GM18520 (cell line): Measurements from ENCODE around the gene RIF1.

Source experiments
- ATAC-seq: cut with Tn5 transposase; IDR thresholded peaks from one replicate; pipeline ENCODE4 v1.9.1; 2021; ENCODE audit not compliant: unreplicated experiment

RIF1 gene

GRCh38 chr2:151498178-151498577, 88.5 kb downstream of the RIF1 start:
- no peak for ATAC-seq

DNA sequence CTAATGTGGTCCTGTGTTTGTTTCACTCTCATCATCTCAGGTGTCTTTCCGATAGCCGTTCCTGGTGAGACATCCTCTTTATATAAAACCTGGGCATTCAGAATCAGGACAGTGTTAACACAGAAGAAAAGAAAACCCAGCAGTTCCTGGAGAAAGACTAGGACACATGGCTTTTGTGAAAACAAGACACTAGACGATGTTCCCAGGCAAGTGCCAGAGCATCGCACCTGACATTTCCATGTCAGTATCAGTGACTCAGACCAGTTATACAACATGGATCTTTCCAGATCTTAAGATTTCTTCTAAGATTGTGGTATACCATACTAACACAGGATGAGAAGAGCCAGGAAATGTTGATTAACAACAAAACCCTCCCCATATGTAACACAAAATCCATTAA, 96.5 kb downstream of the RIF1 start:
- no peak for ATAC-seq

DNA sequence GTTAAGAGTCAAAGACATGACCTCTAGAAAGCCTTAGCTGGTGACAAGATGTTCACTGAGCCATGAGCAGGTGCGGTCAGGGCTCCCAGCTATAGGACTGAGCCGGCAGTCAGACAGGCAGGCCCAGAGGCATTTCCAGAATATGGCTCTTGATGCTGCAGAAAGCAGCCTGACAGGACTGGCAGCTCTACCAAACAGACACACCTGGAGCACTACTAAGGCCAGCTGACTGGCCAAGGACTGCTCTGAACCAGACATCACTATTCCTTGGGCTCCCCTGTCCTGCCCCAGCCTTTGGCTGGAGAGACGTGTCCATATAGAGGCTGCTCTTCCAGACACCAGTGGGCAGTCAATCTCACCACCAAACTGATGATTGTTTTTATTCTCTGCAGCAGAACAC, 98.8 kb downstream of the RIF1 start:
- ATAC-seq: no peak

DNA sequence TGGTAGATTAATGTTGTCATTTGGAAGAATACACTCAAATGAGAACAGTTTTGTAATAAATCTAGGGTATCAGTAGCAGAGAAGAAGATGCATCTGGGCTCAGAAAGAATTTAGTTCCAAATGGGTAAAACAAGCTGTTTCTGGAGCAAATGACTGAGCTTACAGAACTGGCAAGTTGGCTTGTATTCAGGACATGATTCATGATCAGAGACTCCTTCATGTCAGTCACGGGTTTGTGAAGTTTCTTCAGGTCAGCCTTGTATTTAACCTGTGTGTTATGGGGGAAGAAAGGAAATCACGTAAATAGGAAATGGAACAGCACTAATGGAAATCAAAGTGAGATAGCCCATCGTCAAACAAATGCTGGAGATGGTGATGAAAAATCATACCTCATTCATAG, 109.1 kb downstream of the RIF1 start:
- ATAC-seq: no peak

DNA sequence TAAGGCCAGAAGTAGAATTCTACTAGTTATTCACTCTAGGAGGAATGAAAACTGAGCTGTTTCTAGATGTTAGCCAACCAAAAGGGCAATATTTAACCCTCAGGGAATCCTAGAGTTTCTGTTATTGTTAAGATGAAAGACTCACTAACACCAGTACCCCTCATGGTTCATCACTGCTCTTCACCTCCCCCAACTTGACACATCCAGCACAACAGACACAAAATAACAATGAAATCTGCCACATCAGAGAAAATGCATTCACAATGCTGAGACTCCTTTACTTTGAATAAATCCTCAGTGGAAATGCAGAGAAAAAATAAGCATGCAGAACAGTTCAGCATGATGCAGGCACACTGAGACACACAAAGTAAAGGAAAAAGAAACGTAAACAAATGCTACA, 111.3 kb downstream of the RIF1 start:
- ATAC-seq: no peak

- no peak for ATAC-seq
Measured at GRCh38 chr2:151522556-151522955, 112.9 kb downstream of the RIF1 start.

DNA sequence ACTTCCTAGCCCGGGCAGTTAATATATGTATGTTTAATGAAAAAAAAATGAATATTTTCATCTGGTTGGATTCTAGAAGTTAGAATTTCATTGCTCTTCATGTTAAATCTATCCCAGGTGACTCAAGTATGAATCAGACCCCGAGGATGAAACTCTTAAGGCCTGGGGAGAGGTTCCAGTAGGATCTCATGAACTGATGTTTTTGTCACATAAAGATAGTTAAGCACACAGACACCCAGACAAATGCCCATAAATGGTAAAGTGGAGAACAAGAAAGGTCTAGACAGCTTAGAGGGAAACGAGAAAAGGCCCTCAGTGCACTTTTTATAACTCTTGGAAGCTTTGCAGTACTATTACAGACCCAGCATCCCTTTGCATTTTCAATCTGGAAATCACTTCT, 114.1 kb downstream of the RIF1 start:
- no peak for ATAC-seq

- ATAC-seq: no peak
Measured at GRCh38 chr2:151525821-151526373, 116.2 kb downstream of the RIF1 start.

- no peak for ATAC-seq
Measured at GRCh38 chr2:151526572-151527090, 116.9 kb downstream of the RIF1 start.
